ENCODE results near the gene FBLN2.

The FBLN2 gene

GRCh38 chr3:13605555-13605954 is 56.6 kb downstream of the FBLN2 start:
- no peak overlapping the region for H3K14ac ChIP-seq (ENCODE audit: low read length)
- no peak overlapping the region for H3K4me3 ChIP-seq (ENCODE audit: low read depth, low read length)
- H2BK12ac ChIP-seq (ENCODE audit: low read length) = no peak overlapping the region
- no peak overlapping the region for H4K12ac ChIP-seq (ENCODE audit: low read depth, low read length)
- no peak overlapping the region for H4K8ac ChIP-seq (ENCODE audit: low read depth, low read length)
- no peaks in the 10 kb centered on the region for H3K79me1 ChIP-seq (ENCODE audit: low read length)
- no peak overlapping the region for H2BK5ac ChIP-seq (ENCODE audit: low read depth, low read length, poor library complexity)
- no peak overlapping the region for H2AFZ ChIP-seq (ENCODE audit: insufficient read depth, low read length, poor library complexity)
- H3K9ac ChIP-seq (ENCODE audit: low read length) = no peak overlapping the region
- H3K23ac ChIP-seq (ENCODE audit: low read length) = peak overlapping the region; percentile 79
- H3K4me1 ChIP-seq (ENCODE audit: control insufficient read depth in 1 of 2, insufficient read depth in 2 of 2, low read length in 2 of 2) = no peaks in the 10 kb centered on the region
- no peak overlapping the region for H2BK120ac ChIP-seq (ENCODE audit: insufficient read depth, low read length, poor library complexity)
- H4K91ac ChIP-seq (ENCODE audit: low read depth, low read length) = no peak overlapping the region
- no peak overlapping the region for H2AK5ac ChIP-seq (ENCODE audit: low read length)
- H3K27me3 ChIP-seq (ENCODE audit: insufficient read depth, low read length) = no peaks in the 10 kb centered on the region
- no peak overlapping the region for H3K4ac ChIP-seq (ENCODE audit: low read depth, low read length)
- WGBS (ENCODE audit: extremely low coverage, insufficient coverage, insufficient read length) = no CpG with 5 or more reads among the region's 6 CpGs
- no peak for DNase-seq
- H3K79me2 ChIP-seq (ENCODE audit: control insufficient read depth, insufficient read depth, low read length, poor library complexity) = no peaks in the 10 kb centered on the region
- H3K27ac ChIP-seq (ENCODE audit: low read depth, low read length) = no peak overlapping the region
- H3K9me3 ChIP-seq (ENCODE audit: insufficient read depth, low read depth, low read length) = peaks cover 3% of the 10 kb centered on the region
- H3K18ac ChIP-seq (ENCODE audit: low read length) = no peak overlapping the region
- H3K4me2 ChIP-seq (ENCODE audit: low read length) = no peak overlapping the region
- no peaks in the 10 kb centered on the region for H3K36me3 ChIP-seq (ENCODE audit: control insufficient read depth in 1 of 2, insufficient read depth in 2 of 2, low read length in 2 of 2)

GRCh38 chr3:13607821-13608597 is 59.1 kb downstream of the FBLN2 start:
- H4K12ac ChIP-seq (ENCODE audit: low read depth, low read length) = no peak overlapping the region
- DNase-seq = no peak
- no peak overlapping the region for H3K4ac ChIP-seq (ENCODE audit: low read depth, low read length)
- no peak overlapping the region for H3K9ac ChIP-seq (ENCODE audit: low read length)
- H3K23ac ChIP-seq (ENCODE audit: low read length) = no peak overlapping the region
- H3K18ac ChIP-seq (ENCODE audit: low read length) = no peak overlapping the region
- no peak overlapping the region for H3K14ac ChIP-seq (ENCODE audit: low read length)
- no peak overlapping the region for H2BK120ac ChIP-seq (ENCODE audit: insufficient read depth, low read length, poor library complexity)
- no peaks in the 10 kb centered on the region for H3K79me1 ChIP-seq (ENCODE audit: low read length)
- no peak overlapping the region for H2AFZ ChIP-seq (ENCODE audit: insufficient read depth, low read length, poor library complexity)
- no peak overlapping the region for H4K91ac ChIP-seq (ENCODE audit: low read depth, low read length)
- H3K79me2 ChIP-seq (ENCODE audit: control insufficient read depth, insufficient read depth, low read length, poor library complexity) = no peaks in the 10 kb centered on the region
- H3K4me1 ChIP-seq (ENCODE audit: control insufficient read depth in 1 of 2, insufficient read depth in 2 of 2, low read length in 2 of 2) = no peaks in the 10 kb centered on the region
- H3K9me3 ChIP-seq (ENCODE audit: insufficient read depth, low read depth, low read length) = peaks cover 3% of the 10 kb centered on the region
- H3K27me3 ChIP-seq (ENCODE audit: insufficient read depth, low read length) = no peaks in the 10 kb centered on the region
- H3K36me3 ChIP-seq (ENCODE audit: control insufficient read depth in 1 of 2, insufficient read depth in 2 of 2, low read length in 2 of 2) = no peaks in the 10 kb centered on the region
- no peak overlapping the region for H3K4me3 ChIP-seq (ENCODE audit: low read depth, low read length)
- no peak overlapping the region for H4K8ac ChIP-seq (ENCODE audit: low read depth, low read length)
- H3K27ac ChIP-seq (ENCODE audit: low read depth, low read length) = no peak overlapping the region
- H3K4me2 ChIP-seq (ENCODE audit: low read length) = no peak overlapping the region
- no CpG with 5 or more reads among the region's 14 CpGs for WGBS (ENCODE audit: extremely low coverage, insufficient coverage, insufficient read length)
- H2BK5ac ChIP-seq (ENCODE audit: low read depth, low read length, poor library complexity) = no peak overlapping the region
- no peak overlapping the region for H2BK12ac ChIP-seq (ENCODE audit: low read length)
- no peak overlapping the region for H2AK5ac ChIP-seq (ENCODE audit: low read length)

- Histone ChIP-seq H2BK120ac (ENCODE audit: insufficient read depth, low read length, poor library complexity) (no peak overlapping the region), H3K79me2 (ENCODE audit: control insufficient read depth, insufficient read depth, low read length, poor library complexity) (no peaks in the 10 kb centered on the region), H2BK5ac (ENCODE audit: low read depth, low read length, poor library complexity) (no peak overlapping the region), H2AK5ac (ENCODE audit: low read length) (no peak overlapping the region), H3K79me1 (ENCODE audit: low read length) (no peaks in the 10 kb centered on the region), H3K36me3 (ENCODE audit: control insufficient read depth in 1 of 2, insufficient read depth in 2 of 2, low read length in 2 of 2) (no peaks in the 10 kb centered on the region), H3K4me1 (ENCODE audit: control insufficient read depth in 1 of 2, insufficient read depth in 2 of 2, low read length in 2 of 2) (no peaks in the 10 kb centered on the region), H3K9me3 (ENCODE audit: insufficient read depth, low read depth, low read length) (peaks cover 3% of the 10 kb centered on the region), H2AFZ (ENCODE audit: insufficient read depth, low read length, poor library complexity) (no peak overlapping the region), H2BK12ac (ENCODE audit: low read length) (no peak overlapping the region), H4K91ac (ENCODE audit: low read depth, low read length) (no peak overlapping the region), H3K4me3 (ENCODE audit: low read depth, low read length) (no peak overlapping the region), H4K8ac (ENCODE audit: low read depth, low read length) (no peak overlapping the region), H3K4me2 (ENCODE audit: low read length) (no peak overlapping the region), H3K18ac (ENCODE audit: low read length) (no peak overlapping the region), H3K27ac (ENCODE audit: low read depth, low read length) (no peak overlapping the region), H4K12ac (ENCODE audit: low read depth, low read length) (no peak overlapping the region), H3K9ac (ENCODE audit: low read length) (no peak overlapping the region), H3K14ac (ENCODE audit: low read length) (no peak overlapping the region), H3K4ac (ENCODE audit: low read depth, low read length) (no peak overlapping the region), H3K27me3 (ENCODE audit: insufficient read depth, low read length) (no peaks in the 10 kb centered on the region), H3K23ac (ENCODE audit: low read length) (no peak overlapping the region)
- no CpG with 5 or more reads among the region's 20 CpGs for WGBS (ENCODE audit: extremely low coverage, insufficient coverage, insufficient read length)
- no peak for DNase-seq
Observed at GRCh38 chr3:13608969-13609725, 60.2 kb downstream of the FBLN2 start.

- Histone ChIP-seq H3K79me1 (ENCODE audit: low read length) (no peaks in the 10 kb centered on the region), H3K27me3 (ENCODE audit: insufficient read depth, low read length) (no peaks in the 10 kb centered on the region), H3K4me3 (ENCODE audit: low read depth, low read length) (no peak overlapping the region), H3K36me3 (ENCODE audit: control insufficient read depth in 1 of 2, insufficient read depth in 2 of 2, low read length in 2 of 2) (no peaks in the 10 kb centered on the region), H2AFZ (ENCODE audit: insufficient read depth, low read length, poor library complexity) (no peak overlapping the region), H2BK12ac (ENCODE audit: low read length) (no peak overlapping the region), H3K23ac (ENCODE audit: low read length) (no peak overlapping the region), H3K18ac (ENCODE audit: low read length) (no peak overlapping the region), H2BK5ac (ENCODE audit: low read depth, low read length, poor library complexity) (no peak overlapping the region), H3K4me1 (ENCODE audit: control insufficient read depth in 1 of 2, insufficient read depth in 2 of 2, low read length in 2 of 2) (no peaks in the 10 kb centered on the region), H3K4me2 (ENCODE audit: low read length) (no peak overlapping the region), H4K8ac (ENCODE audit: low read depth, low read length) (no peak overlapping the region), H2BK120ac (ENCODE audit: insufficient read depth, low read length, poor library complexity) (no peak overlapping the region), H3K79me2 (ENCODE audit: control insufficient read depth, insufficient read depth, low read length, poor library complexity) (no peaks in the 10 kb centered on the region), H3K14ac (ENCODE audit: low read length) (no peak overlapping the region), H3K27ac (ENCODE audit: low read depth, low read length) (no peak overlapping the region), H3K4ac (ENCODE audit: low read depth, low read length) (no peak overlapping the region), H3K9ac (ENCODE audit: low read length) (no peak overlapping the region), H3K9me3 (ENCODE audit: insufficient read depth, low read depth, low read length) (peaks cover 5% of the 10 kb centered on the region), H4K12ac (ENCODE audit: low read depth, low read length) (no peak overlapping the region), H2AK5ac (ENCODE audit: low read length) (no peak overlapping the region), H4K91ac (ENCODE audit: low read depth, low read length) (no peak overlapping the region)
- WGBS (ENCODE audit: extremely low coverage, insufficient coverage, insufficient read length) = no CpG with 5 or more reads among the region's 7 CpGs
- DNase-seq = no peak
Observed at GRCh38 chr3:13610006-13610570, 61.2 kb downstream of the FBLN2 start.
